HepG2 (cell line): ENCODE data around the gene NLRX1. TPM values are rescaled to one million over a fixed set of nuclear protein-coding genes. Genes with fewer than 3 reads are reported as not detected.
A peak's percentile ranks its signal among the peaks of the same experiment; 100 is the strongest.

Source experiments
- PAX8 ChIP-seq: sonication (generic); formaldehyde crosslinking; IDR thresholded peaks from 2 replicates; pipeline ENCODE4 v1.8.0; 2022; ENCODE audit warnings: mild to moderate bottlenecking, missing genetic modification reagents, borderline replicate concordance
- SNAI1 ChIP-seq: sonication (generic); formaldehyde crosslinking; IDR thresholded peaks from 2 replicates; pipeline ENCODE4 v1.5.0; 2020; ENCODE audit warnings: mild to moderate bottlenecking, missing genetic modification reagents, borderline replicate concordance
- ZFP82 ChIP-seq: sonication (generic); formaldehyde crosslinking; IDR thresholded peaks from 2 replicates; pipeline ENCODE4 v1.5.1; 2020; ENCODE audit warnings: mild to moderate bottlenecking, missing genetic modification reagents, borderline replicate concordance
- ZNF225 ChIP-seq: sonication (generic); formaldehyde crosslinking; IDR thresholded peaks from 2 replicates; pipeline ENCODE4 v1.4.0; 2020; ENCODE audit warnings: mild to moderate bottlenecking, missing genetic modification reagents
- ZNF275 ChIP-seq: sonication (generic); formaldehyde crosslinking; IDR thresholded peaks from 2 replicates; pipeline ENCODE4 v1.8.0; 2022; ENCODE audit warnings: missing genetic modification reagents, mild to moderate bottlenecking, inconsistent platforms, borderline replicate concordance
- ZNF660 ChIP-seq: sonication (generic); formaldehyde crosslinking; IDR thresholded peaks from 2 replicates; pipeline ENCODE4 v1.5.1; 2020; ENCODE audit warnings: mild to moderate bottlenecking, low read depth, missing genetic modification reagents, borderline replicate concordance
- ZNF784 ChIP-seq: sonication (generic); formaldehyde crosslinking; IDR thresholded peaks from 2 replicates; pipeline ENCODE4 v1.5.1; 2020; ENCODE audit warnings: missing genetic modification reagents, mild to moderate bottlenecking, borderline replicate concordance
- polyA plus RNA-seq, 8 experiments: library from polyadenylated mRNA; depleted of rRNA in 3 of 8; stranded (reverse) in 7 of 8; unstranded in 1 of 8; fragments of >200 nt; fragmentation: Illumina TruSeq in 4 of 8; extraction: Trizol in 4 of 8; gene quantifications; 2 replicates each; pipeline versions ENCODE4 v1.2.1 to v1.2.3, GENCODE V29; 2011 to 2016; ENCODE audit warnings: low read depth in 4 of 8, missing spikeins in 1 of 8, mixed read lengths in 1 of 8; ENCODE audit not compliant: insufficient read depth in 1 of 8
- total RNA-seq, 5 experiments: library from RNA; depleted of rRNA; stranded (reverse); fragments of >200 nt; fragmentation: Illumina TruSeq; extraction: Trizol; gene quantifications; 2 replicates each; pipeline ENCODE4 v1.2.3, GENCODE V29; 2016; ENCODE audit warnings: low read depth in 1 of 5
- TF ChIP-seq, protein P1 (sequence below), 2 experiments: sonication (generic) in 1 of 2; formaldehyde crosslinking in 1 of 2; IDR thresholded peaks; 2 replicates each; pipeline versions ENCODE4 v1.5.1 to v1.6.1; 2011 to 2020; ENCODE audit warnings: borderline replicate concordance in 1 of 2, low read depth in 1 of 2, low read length in 1 of 2, mild to moderate bottlenecking in 1 of 2, missing genetic modification reagents in 1 of 2, moderate library complexity in 1 of 2
- TF ChIP-seq, protein P2 (sequence below): sonication (generic); formaldehyde crosslinking; IDR thresholded peaks from 2 replicates; pipeline ENCODE4 v1.4.0; 2020; ENCODE audit warnings: missing genetic modification reagents, borderline replicate concordance

Gene NLRX1
- total and polyA plus RNA-seq, 2 of the 13 experiments (the other 11 are each of a cell fraction or from before 2014, with no cell fraction given), result 8.7 to 11.0 TPM

- TF ChIP-seq ZNF784 (no peak), ZNF660 (CRISPR knock-in tag) (no peak), PAX8 (CRISPR knock-in tag) (no peak; the same call in 1 of the 2 replicates), ZNF275 (no peak), SNAI1 (CRISPR knock-in tag) (no peak; the same call in 1 of the 2 replicates), ZFP82 (CRISPR knock-in tag) (no peak), ZNF225 (CRISPR knock-in tag) (0 out of 2 replicates have a peak, but pooled peaks have one; percentile 9)
- TF ChIP-seq, protein P1, sequence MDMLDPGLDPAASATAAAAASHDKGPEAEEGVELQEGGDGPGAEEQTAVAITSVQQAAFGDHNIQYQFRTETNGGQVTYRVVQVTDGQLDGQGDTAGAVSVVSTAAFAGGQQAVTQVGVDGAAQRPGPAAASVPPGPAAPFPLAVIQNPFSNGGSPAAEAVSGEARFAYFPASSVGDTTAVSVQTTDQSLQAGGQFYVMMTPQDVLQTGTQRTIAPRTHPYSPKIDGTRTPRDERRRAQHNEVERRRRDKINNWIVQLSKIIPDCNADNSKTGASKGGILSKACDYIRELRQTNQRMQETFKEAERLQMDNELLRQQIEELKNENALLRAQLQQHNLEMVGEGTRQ (IDR thresholded peaks at IDR 0.05; ENCODE audit: low read depth, low read length), result no peak
- TF ChIP-seq, protein P1 (CRISPR knock-in tag; IDR thresholded peaks at IDR 0.05; ENCODE audit: borderline replicate concordance), result no peak
- TF ChIP-seq, protein P2, sequence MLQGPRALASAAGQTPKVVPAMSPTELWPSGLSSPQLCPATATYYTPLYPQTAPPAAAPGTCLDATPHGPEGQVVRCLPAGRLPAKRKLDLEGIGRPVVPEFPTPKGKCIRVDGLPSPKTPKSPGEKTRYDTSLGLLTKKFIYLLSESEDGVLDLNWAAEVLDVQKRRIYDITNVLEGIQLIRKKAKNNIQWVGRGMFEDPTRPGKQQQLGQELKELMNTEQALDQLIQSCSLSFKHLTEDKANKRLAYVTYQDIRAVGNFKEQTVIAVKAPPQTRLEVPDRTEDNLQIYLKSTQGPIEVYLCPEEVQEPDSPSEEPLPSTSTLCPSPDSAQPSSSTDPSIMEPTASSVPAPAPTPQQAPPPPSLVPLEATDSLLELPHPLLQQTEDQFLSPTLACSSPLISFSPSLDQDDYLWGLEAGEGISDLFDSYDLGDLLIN, result no peak
Measured at GRCh38 chr11:119168471-119169281, at the start of gene NLRX1 (continued).
